Motor neuron (in vitro differentiated cells): Measurements from ENCODE around the gene C2. TPM values are rescaled to one million over a fixed set of nuclear protein-coding genes. Genes with fewer than 3 reads are reported as not detected.
A peak's percentile ranks its signal among the peaks of the same experiment; 100 is the strongest.
"Not testable (repeated sequence)": the region's sequence is repeated elsewhere in the genome, so short reads cannot be mapped to it uniquely, and the experiment has no call there.

Source experiments
- ATAC-seq, 8 experiments: fragments of 200-7000 bp; cut with Tn5 transposase; replicated peaks in 6 of 8; 2 replicates each; pipeline ENCODE4 v1.8.0; 2021; ENCODE audit warnings: mild to moderate bottlenecking in 8 of 8, moderate library complexity in 8 of 8
- H3K27ac ChIP-seq, 2 donors: fragments of 250-450 bp; sonication (Bioruptor Pico); 2 replicates each; pipeline ENCODE4 v1.9.0; 2021; ENCODE audit warnings: antibody characterized with exemption in 2 of 2, mild to moderate bottlenecking in 2 of 2, moderate library complexity in 1 of 2
- H3K4me1 ChIP-seq, 2 donors: fragments of 250-450 bp; sonication (Bioruptor Pico); replicated peaks in 1 of 2; 2 replicates each; pipeline ENCODE4 v1.6.1; 2021; ENCODE audit warnings: antibody characterized with exemption in 2 of 2, mild to moderate bottlenecking in 2 of 2, moderate library complexity in 1 of 2
- H3K4me3 ChIP-seq, 5 donors: fragments of 250-450 bp; sonication (Bioruptor Pico); 2 replicates each; pipeline ENCODE4 v1.9.0; 2021; ENCODE audit warnings: antibody characterized with exemption in 5 of 5, mild to moderate bottlenecking in 5 of 5, moderate library complexity in 4 of 5
- WGBS, 10 experiments: fragments of 450-650 bp; shearing (Covaris generic); methylation state at CpG; one replicate each; pipeline ENCODE4 v1.0.0; 2022; 5-methylcytosine and 5-hydroxymethylcytosine counted together
- in situ Hi-C, 9 experiments: fragments of 400-800 bp; cut with MboI; loops; one replicate each; pipeline ENCODE4 v1.15.0; 2021; ENCODE audit warnings: low sequenced_read_pairs in 9 of 9, low pct_unique_long_range_greater_than_20kb in 2 of 9; ENCODE audit not compliant: unreplicated experiment in 9 of 9
- total RNA-seq, 8 experiments: library from RNA; unstranded; fragments of 300-600 nt; gene quantifications; 2 replicates each; pipeline versions ENCODE4 v1.2.3 to v1.2.4, GENCODE V29; 2022

Gene C2
- total RNA-seq, 8 experiments from 2014 or later, result 0.67 to 55.1 (median 1.8) TPM

- H3K4me3 ChIP-seq, result no peak overlapping the region
- no peak for ATAC-seq
- H3K27ac ChIP-seq, result no peak overlapping the region
- WGBS, 10 experiments, result 67 to 95% (median 79%) methylated on average over 1 to 6 of the region's 6 CpGs; no CpG with 5 or more reads in 3 of the 10 experiments
- in situ Hi-C loops, result no loop called here
- no peaks in the 10 kb centered on the region for H3K4me1 ChIP-seq
Measured at GRCh38 chr6:31915756-31916155, 11.8 kb upstream of the C2 start.

GRCh38 chr6:31918069-31918720, 9.3 kb upstream of the C2 start:
- ATAC-seq, result no peak

GRCh38 chr6:31919624-31920303, 7.8 kb upstream of the C2 start:
- H3K27ac ChIP-seq, result no peak overlapping the region
- 40 to 100% (median 84%) methylated on average over 1 to 5 of the region's 6 CpGs; no CpG with 5 or more reads in 1 of the 10 experiments for WGBS, 10 experiments
- in situ Hi-C loops, result no loop called here
- no peak for ATAC-seq
- no peak overlapping the region for H3K4me3 ChIP-seq
- no peaks in the 10 kb centered on the region for H3K4me1 ChIP-seq

More at GRCh38 chr6:31918069-31918720, 9.3 kb upstream of the C2 start:
- WGBS, 10 experiments, result 17 to 81% (median 70%) methylated on average over 1 to 6 of the region's 8 CpGs; no CpG with 5 or more reads in 3 of the 10 experiments
- in situ Hi-C loops, result no loop called here
- H3K4me1 ChIP-seq, result no peaks in the 10 kb centered on the region
- no peak overlapping the region for H3K4me3 ChIP-seq
- H3K27ac ChIP-seq, result no peak overlapping the region

GRCh38 chr6:31920811-31921210, 6.7 kb upstream of the C2 start:
- in situ Hi-C loops, result no loop called here
- ATAC-seq, result peak in 3 of 8 experiments; percentile 60 to 78 (median 77)
- Histone ChIP-seq H3K4me1 (no peaks in the 10 kb centered on the region), H3K27ac (no peak overlapping the region), H3K4me3 (no peak overlapping the region)
- 17 to 88% (median 80%) methylated on average over 1 of the region's 2 CpGs; no CpG with 5 or more reads in 3 of the 10 experiments for WGBS, 10 experiments

GRCh38 chr6:31922942-31923341, 4.6 kb upstream of the C2 start:
- H3K4me3 ChIP-seq, result no peak overlapping the region
- WGBS, 10 experiments, result 0 to 21% (median 17%) methylated on average over 1 to 5 of the region's 5 CpGs; no CpG with 5 or more reads in 2 of the 10 experiments
- H3K4me1 ChIP-seq, result no peaks in the 10 kb centered on the region
- in situ Hi-C loops, result no loop called here
- H3K27ac ChIP-seq, result no peak overlapping the region
- peak in 1 of 8 experiments; percentile 30 for ATAC-seq

GRCh38 chr6:31927863-31928671, 550 bp downstream of the C2 start:
- ATAC-seq, result peak in 1 of 8 experiments; percentile 64
- Histone ChIP-seq H3K27ac (no peak overlapping the region), H3K4me3 (no peak overlapping the region), H3K4me1 (no peaks in the 10 kb centered on the region)
- in situ Hi-C loops, result no loop called here
- 63 to 94% (median 76%) methylated on average over 1 to 10 of the region's 11 CpGs; no CpG with 5 or more reads in 2 of the 10 experiments for WGBS, 10 experiments

- H3K27ac ChIP-seq, result no peak overlapping the region
- no peaks in the 10 kb centered on the region for H3K4me1 ChIP-seq
- no peak for ATAC-seq
- in situ Hi-C loops, result no loop called here
- WGBS, 10 experiments, result 33 to 100% (median 74%) methylated on average over 1 to 7 of the region's 9 CpGs; no CpG with 5 or more reads in 4 of the 10 experiments
- H3K4me3 ChIP-seq, result no peak overlapping the region
Measured at GRCh38 chr6:31928672-31928939, 1.1 kb downstream of the C2 start.

GRCh38 chr6:31930962-31931361, 3.4 kb downstream of the C2 start:
- 38 to 100% (median 100%) methylated on average over 1 of the region's 1 CpG; no CpG with 5 or more reads in 2 of the 10 experiments for WGBS, 10 experiments
- Histone ChIP-seq H3K4me1 (no peaks in the 10 kb centered on the region), H3K27ac (no peak overlapping the region), H3K4me3 (no peak overlapping the region)
- in situ Hi-C loops, result no loop called here
- no peak for ATAC-seq

- H3K4me1 ChIP-seq, in situ Hi-C loops, H3K27ac ChIP-seq, ATAC-seq, H3K4me3 ChIP-seq: not testable (repeated sequence)
- no CpG with 5 or more reads among the region's 32 CpGs for WGBS, 10 experiments
Measured at GRCh38 chr6:31932137-31932536, 4.6 kb downstream of the C2 start.

- 40 to 83% (median 80%) methylated on average over 1 to 18 of the region's 19 CpGs; no CpG with 5 or more reads in 6 of the 10 experiments for WGBS, 10 experiments
- no peak overlapping the region for H3K4me3 ChIP-seq
- in situ Hi-C loops, result no loop called here
- H3K4me1 ChIP-seq, result no peaks in the 10 kb centered on the region
- H3K27ac ChIP-seq, result no peak overlapping the region
- ATAC-seq, result no peak
Measured at GRCh38 chr6:31933537-31933936, 6.0 kb downstream of the C2 start.

GRCh38 chr6:31935021-31935420, 7.5 kb downstream of the C2 start:
- 29 to 83% (median 67%) methylated on average over 1 to 3 of the region's 3 CpGs; no CpG with 5 or more reads in 1 of the 10 experiments for WGBS, 10 experiments
- no peak for ATAC-seq
- Histone ChIP-seq H3K27ac (no peak overlapping the region), H3K4me3 (no peak overlapping the region), H3K4me1 (no peaks in the 10 kb centered on the region)
- in situ Hi-C loops, result no loop called here

- in situ Hi-C loops, result no loop called here
- no peak overlapping the region for H3K27ac ChIP-seq
- H3K4me3 ChIP-seq, result no peak overlapping the region
- WGBS, 10 experiments, result 67 to 80% (median 74%) methylated on average over 1 to 8 of the region's 9 CpGs; no CpG with 5 or more reads in 4 of the 10 experiments
- no peaks in the 10 kb centered on the region for H3K4me1 ChIP-seq
- ATAC-seq, result no peak
Measured at GRCh38 chr6:31935823-31936222, 8.3 kb downstream of the C2 start.

GRCh38 chr6:31940256-31940664, 12.7 kb downstream of the C2 start:
- in situ Hi-C loops, result no loop called here
- peak in 1 of 8 experiments; percentile 17 for ATAC-seq
- Histone ChIP-seq H3K4me3 (no peak overlapping the region), H3K27ac (no peak overlapping the region), H3K4me1 (no peaks in the 10 kb centered on the region)
- WGBS, 10 experiments, result 0 to 39% (median 6%) methylated on average over 1 to 5 of the region's 6 CpGs; no CpG with 5 or more reads in 2 of the 10 experiments
